NCI-H748 (cell line): ENCODE data around the gene ZNF526.
A peak's percentile ranks its signal among the peaks of the same experiment; 100 is the strongest.
"Not testable (repeated sequence)": the region's sequence is repeated elsewhere in the genome, so short reads cannot be mapped to it uniquely, and the experiment has no call there.

ENCODE experiments used
- DNase-seq: peaks from one replicate; lab custom pipeline; 2025; ENCODE audit not compliant: unreplicated experiment; lab: John Stamatoyannopoulos, UW

The ZNF526 gene

GRCh38 chr19:42257842-42258241, 37.7 kb downstream of the ZNF526 start:
- DNase-seq, result not testable (repeated sequence)

DNA sequence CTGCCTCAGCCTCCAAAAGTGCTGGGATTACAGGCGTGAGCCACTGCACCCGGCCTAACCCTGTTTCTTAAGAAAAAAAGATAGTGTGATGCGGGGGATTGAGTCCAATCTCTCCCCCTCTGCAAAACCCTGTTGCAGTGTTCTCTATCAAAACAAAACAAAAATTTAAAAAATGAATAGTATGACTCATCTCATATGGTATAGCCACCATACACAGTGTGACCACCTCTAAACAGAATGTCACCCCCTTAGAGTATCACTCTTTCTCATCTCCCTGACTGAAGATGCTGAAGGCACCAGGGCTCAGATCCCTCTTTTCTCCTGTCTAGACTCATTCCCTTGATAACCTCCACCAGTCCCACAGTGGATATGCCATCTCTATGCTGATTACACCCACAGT, 41.7 kb downstream of the ZNF526 start:
- no peak for DNase-seq

DNA sequence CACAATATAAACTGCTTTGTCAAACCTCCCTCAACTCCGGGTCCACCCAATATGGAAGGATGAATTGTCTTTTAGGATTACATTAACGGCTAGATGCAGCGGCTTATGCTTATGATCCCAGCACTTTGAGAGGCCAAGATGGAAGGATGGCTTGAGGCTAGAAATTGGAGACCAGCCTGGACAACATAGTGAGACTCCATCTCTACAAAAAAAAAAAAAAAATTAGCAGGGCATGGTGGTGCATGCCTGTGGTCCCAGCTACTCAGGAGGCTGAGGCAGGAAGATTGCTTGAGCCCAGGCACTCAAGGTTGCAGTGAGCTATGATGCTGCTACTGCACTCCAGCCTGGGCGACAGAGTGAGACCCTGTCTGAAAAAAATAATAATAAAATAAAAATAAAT, 46.0 kb downstream of the ZNF526 start:
- DNase-seq, result not testable (repeated sequence)

GRCh38 chr19:42266928-42267603, 47.0 kb downstream of the ZNF526 start:
- not testable (repeated sequence) for DNase-seq

GRCh38 chr19:42267644-42268141, 47.6 kb downstream of the ZNF526 start:
- DNase-seq, result peak; percentile 51

GRCh38 chr19:42268142-42268703, 48.1 kb downstream of the ZNF526 start:
- DNase-seq, result peak; percentile 100

DNA sequence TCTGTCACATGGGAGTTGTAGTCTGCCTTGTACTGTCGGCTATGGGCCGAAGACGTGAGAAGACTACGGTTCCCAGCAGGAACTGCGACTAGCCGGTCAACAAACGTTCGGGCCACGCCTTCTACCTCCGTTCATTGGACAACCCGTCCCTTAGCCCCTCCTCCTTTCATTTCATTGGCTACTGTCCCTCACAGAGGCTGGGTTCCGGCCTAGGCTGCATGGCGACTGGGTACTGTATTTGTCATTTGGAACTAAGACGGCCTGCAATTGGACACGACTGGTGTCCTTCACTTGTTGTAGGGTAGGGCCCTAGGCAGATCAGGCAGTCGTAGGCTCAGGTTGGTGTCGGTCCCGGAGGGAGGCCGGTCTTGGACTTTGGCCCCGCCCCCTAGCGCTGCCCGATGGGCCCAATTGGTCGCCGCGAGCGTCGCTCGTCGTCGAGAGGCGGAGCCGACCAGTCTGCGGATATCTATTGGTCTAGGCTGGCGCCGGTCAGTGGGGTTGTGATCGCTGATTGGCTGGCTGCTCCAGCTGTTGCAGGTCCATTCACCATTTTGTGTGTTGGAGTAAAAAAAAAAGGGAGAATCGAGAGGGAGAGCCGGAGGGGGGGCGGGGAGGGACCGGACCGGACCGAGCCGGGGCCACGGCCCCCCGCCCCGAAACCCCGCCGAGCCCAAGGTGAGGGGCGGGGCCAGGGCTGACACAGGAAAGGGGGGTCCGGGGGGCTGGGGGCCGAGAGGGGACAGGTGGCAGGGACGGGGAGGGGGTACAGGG, 48.8 kb downstream of the ZNF526 start, which contains the start of gene CIC:
Gene CIC (plus strand): TSS at position 549 of the 774 bp plus-strand sequence. CDS start 2,532 bp downstream, outside the sequence.
- peak; percentile 100 for DNase-seq

DNA sequence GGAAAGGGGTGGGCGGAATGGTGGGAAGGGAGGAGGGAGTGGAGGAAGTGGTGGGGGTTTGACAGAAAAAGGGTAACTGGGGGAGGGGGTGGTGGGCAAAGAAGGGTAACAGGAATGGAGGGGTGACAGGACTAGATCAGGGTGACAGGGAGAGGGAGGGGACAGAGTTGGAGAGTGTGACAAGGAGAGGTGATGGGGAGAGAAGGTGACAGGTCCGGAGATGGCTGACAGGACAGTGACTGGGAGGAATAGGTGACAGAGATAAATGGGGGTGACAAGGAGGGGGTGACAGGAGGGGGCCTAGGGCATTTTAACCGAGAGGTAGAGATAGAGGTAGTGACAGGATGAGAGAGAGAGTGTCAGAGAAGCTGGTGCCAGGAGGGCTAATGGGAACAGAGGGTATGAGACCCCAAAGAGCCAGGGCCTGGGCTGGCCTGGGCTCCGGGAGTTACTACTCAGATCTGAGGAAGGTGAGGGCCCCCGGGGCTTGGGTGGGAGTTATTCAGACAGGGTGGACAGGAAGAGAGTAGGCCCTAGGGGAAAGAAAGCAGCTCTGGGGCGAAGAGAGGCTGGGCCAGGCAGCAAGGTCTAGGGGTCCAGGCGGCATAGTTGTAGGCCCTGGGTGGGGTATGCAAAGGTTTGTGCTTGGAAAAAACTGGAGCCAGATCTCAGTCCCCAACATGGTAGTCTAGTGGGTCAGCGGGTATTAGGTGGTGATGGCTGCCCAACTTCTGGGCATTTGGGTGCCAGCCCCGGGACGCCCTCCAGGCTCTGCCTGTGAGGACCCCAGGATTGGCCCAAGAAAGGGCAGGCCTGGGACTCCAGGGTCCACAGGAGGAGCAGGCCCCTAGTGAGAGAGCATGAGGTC, 49.6 kb downstream of the ZNF526 start:
- no peak for DNase-seq

- DNase-seq, result no peak
These were observed 50.4 kb downstream of the ZNF526 start for GRCh38 chr19:42270346-42271044.

DNA sequence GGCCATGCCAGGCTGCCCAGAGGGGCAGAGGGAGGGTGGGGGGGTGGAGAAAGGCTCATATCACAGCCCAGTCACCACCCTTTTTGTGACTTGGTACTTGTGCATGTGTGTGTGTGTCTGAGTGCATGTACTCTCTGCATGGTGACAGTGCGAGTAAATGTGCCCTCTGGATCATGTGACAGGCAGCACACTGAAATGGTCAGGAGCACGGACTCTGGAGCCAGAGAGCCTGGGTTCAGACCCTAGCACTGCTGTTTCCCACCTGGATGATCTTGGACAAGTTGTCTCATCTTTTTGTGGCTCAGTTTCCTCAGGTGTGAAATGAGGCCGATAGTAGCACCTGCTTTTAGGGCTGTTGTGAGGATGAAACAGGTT, 50.9 kb downstream of the ZNF526 start:
- DNase-seq, result no peak

DNA sequence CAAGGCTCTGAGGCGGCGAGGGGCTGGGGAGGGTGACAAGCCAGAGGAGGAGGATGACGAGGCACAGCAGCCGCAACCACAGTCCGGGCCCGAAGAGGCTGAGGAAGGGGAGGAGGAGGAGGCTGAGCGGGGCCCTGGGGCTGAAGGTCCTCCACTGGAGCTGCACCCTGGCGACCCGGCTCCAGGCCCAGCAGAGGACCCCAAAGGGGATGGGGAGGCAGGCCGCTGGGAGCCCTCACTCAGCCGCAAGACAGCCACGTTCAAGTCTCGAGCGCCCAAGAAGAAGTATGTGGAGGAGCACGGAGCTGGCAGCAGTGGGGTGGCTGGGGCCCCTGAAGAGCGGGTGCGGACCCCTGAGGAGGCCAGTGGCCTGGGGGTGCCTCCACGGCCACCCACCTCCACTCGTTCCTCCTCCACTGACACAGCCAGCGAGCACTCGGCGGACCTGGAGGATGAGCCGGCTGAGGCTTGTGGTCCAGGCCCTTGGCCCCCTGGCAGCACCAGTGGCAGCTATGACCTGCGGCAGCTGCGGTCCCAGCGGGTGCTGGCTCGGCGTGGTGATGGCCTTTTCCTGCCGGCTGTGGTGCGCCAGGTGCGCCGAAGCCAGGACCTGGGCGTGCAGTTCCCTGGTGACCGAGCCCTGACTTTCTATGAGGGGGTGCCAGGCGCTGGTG, 51.9 kb downstream of the ZNF526 start:
- no peak for DNase-seq

DNA sequence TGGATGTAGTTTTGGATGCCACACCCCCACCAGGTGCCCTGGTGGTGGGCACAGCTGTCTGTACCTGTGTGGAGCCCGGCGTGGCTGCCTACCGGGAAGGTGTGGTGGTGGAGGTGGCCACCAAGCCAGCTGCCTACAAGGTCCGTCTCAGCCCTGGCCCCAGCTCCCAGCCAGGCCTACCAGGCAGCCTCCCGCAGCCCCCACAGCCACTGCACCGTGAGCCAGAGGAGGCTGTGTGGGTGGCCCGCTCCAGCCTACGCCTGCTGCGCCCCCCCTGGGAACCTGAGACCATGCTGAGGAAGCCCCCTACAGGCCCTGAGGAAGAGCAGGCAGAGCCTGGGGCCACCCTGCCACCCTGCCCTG, 52.4 kb downstream of the ZNF526 start:
- DNase-seq, result no peak

DNA sequence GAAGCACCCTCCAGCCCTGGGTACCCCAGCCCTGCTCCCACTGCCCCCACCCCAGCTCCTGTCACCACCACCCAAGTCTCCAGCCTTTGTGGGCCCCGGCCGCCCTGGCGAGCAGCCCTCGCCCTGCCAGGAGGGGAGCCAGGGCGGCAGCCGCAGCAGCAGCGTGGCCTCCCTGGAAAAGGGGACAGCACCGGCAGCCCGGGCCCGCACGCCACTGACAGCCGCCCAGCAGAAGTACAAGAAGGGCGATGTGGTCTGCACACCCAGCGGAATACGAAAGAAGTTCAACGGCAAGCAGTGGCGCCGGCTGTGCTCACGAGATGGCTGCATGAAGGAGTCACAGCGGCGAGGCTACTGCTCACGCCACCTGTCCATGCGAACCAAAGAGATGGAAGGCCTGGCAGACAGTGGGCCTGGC, 52.9 kb downstream of the ZNF526 start:
- DNase-seq, result no peak

- no peak for DNase-seq
These were observed 53.4 kb downstream of the ZNF526 start for GRCh38 chr19:42273407-42274064.

GRCh38 chr19:42274065-42274682, 54.1 kb downstream of the ZNF526 start:
- DNase-seq, result no peak

GRCh38 chr19:42275103-42275502, 55.0 kb downstream of the ZNF526 start:
- no peak for DNase-seq

- no peak for DNase-seq
These were observed 55.4 kb downstream of the ZNF526 start for GRCh38 chr19:42275517-42275916.

DNA sequence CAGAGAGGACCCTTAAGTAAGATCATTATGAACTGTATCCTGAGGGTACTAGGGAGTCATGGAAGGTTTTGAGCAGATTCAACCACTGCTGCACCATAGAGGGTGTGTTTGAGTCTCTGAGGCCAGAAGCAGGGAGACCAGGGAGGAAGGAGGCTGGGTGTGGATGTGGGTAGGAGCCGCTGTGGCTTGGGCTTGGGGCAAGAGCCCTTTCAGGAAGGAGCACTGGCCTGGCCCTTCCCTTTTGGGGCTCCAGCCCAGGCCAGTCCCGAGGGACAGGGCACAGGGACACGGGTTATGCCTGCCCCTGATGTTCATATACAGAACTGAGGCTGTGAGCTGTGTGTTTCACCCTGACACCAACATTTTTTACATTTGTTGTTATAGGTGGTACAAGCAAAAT, 56.2 kb downstream of the ZNF526 start:
- DNase-seq, result no peak

DNA sequence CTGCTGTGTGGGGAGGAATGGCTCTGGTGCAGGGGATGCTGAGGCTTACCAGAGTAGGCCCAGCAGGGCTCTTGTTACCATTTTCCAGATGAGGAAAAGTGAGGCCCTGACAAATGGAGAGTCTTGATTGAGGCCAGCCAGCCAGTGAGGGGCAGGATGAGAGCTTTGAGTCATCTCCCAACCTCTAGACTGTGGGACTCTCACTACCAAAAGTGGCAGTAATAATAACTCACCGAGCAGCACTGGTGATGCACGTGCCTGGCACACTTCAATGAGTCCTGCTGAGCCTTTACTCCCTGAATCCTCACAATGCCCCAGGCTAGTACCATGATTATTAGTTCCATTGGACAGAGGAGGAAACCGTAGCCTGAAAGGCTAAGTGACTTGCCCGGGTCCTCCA, 56.7 kb downstream of the ZNF526 start:
- no peak for DNase-seq
